GM19467 (cell line): ENCODE results near the gene MRPL20.
A peak's percentile ranks its signal among the peaks of the same experiment; 100 is the strongest.
"Not testable (repeated sequence)": the region's sequence is repeated elsewhere in the genome, so short reads cannot be mapped to it uniquely, and the experiment has no call there.

Source experiments
- ATAC-seq: cut with Tn5 transposase; IDR thresholded peaks from one replicate; pipeline ENCODE4 v1.9.1; 2021; ENCODE audit warnings: mild to moderate bottlenecking, moderate library complexity; ENCODE audit not compliant: unreplicated experiment

The MRPL20 gene

GRCh38 chr1:1406821-1407635 lies at the start of gene MRPL20:
Gene MRPL20 (minus strand): TSS chr1:1407293. CDS start chr1:1407217, 76 bp downstream.
- ATAC-seq: peak; percentile 82

- not testable (repeated sequence) for ATAC-seq
Measured at GRCh38 chr1:1456683-1457255, 49.7 kb upstream of the MRPL20 start.

GRCh38 chr1:1455934-1456333 lies 48.8 kb upstream of the MRPL20 start:
- not testable (repeated sequence) for ATAC-seq

GRCh38 chr1:1455366-1455884 lies 48.3 kb upstream of the MRPL20 start:
- ATAC-seq: no peak

- not testable (repeated sequence) for ATAC-seq
Measured at GRCh38 chr1:1454286-1455056, 47.4 kb upstream of the MRPL20 start.

GRCh38 chr1:1452882-1453281 lies 45.8 kb upstream of the MRPL20 start:
- no peak for ATAC-seq

GRCh38 chr1:1452365-1452739 lies 45.3 kb upstream of the MRPL20 start:
- not testable (repeated sequence) for ATAC-seq

GRCh38 chr1:1451696-1452364 lies 44.7 kb upstream of the MRPL20 start:
- ATAC-seq: no peak

GRCh38 chr1:1450616-1451015 lies 43.5 kb upstream of the MRPL20 start:
- ATAC-seq: not testable (repeated sequence)

- ATAC-seq: no peak
Measured at GRCh38 chr1:1449099-1449739, 42.1 kb upstream of the MRPL20 start, which contains the start of gene ATAD3C. Gene ATAD3C (plus strand): TSS chr1:1449689. CDS start chr1:1450684, 995 bp downstream.

- ATAC-seq: not testable (repeated sequence)
Measured at GRCh38 chr1:1446631-1447030, 39.5 kb upstream of the MRPL20 start.

GRCh38 chr1:1442069-1442770 lies 35.1 kb upstream of the MRPL20 start:
- ATAC-seq: no peak

- ATAC-seq: no peak
Measured at GRCh38 chr1:1441002-1441888, 34.2 kb upstream of the MRPL20 start.

- ATAC-seq: no peak
Measured at GRCh38 chr1:1440262-1441001, 33.3 kb upstream of the MRPL20 start.

GRCh38 chr1:1439546-1440261 lies 32.6 kb upstream of the MRPL20 start:
- no peak for ATAC-seq

GRCh38 chr1:1438531-1439381 lies 31.7 kb upstream of the MRPL20 start:
- ATAC-seq: no peak
